GM18499 (cell line): ENCODE results near the gene HDGFL3.
"Not testable (repeated sequence)": the region's sequence is repeated elsewhere in the genome, so short reads cannot be mapped to it uniquely, and the experiment has no call there.

Experiments used
- ATAC-seq: cut with Tn5 transposase; IDR thresholded peaks from one replicate; pipeline ENCODE4 v1.9.1; 2021; ENCODE audit warnings: moderate number of reproducible peaks; ENCODE audit not compliant: insufficient read depth, unreplicated experiment

HDGFL3 gene

GRCh38 chr15:83198476-83198875, 9.1 kb downstream of the HDGFL3 start:
- no peak for ATAC-seq

- no peak for ATAC-seq
Observed at GRCh38 chr15:83194528-83194927, 13.1 kb downstream of the HDGFL3 start.

- no peak for ATAC-seq
Observed at GRCh38 chr15:83193721-83194120, 13.9 kb downstream of the HDGFL3 start.

- ATAC-seq, result no peak
Observed at GRCh38 chr15:83192742-83193141, 14.9 kb downstream of the HDGFL3 start.

GRCh38 chr15:83190450-83190849, 17.2 kb downstream of the HDGFL3 start:
- no peak for ATAC-seq

GRCh38 chr15:83185561-83185960, 22.1 kb downstream of the HDGFL3 start:
- no peak for ATAC-seq

GRCh38 chr15:83178869-83179325, 28.7 kb downstream of the HDGFL3 start:
- ATAC-seq, result no peak

- no peak for ATAC-seq
Observed at GRCh38 chr15:83178390-83178789, 29.2 kb downstream of the HDGFL3 start.

- ATAC-seq, result no peak
Observed at GRCh38 chr15:83174891-83175290, 32.7 kb downstream of the HDGFL3 start.

- no peak for ATAC-seq
Observed at GRCh38 chr15:83170474-83171165, 37.0 kb downstream of the HDGFL3 start.

GRCh38 chr15:83169576-83169975, 38.0 kb downstream of the HDGFL3 start:
- ATAC-seq, result not testable (repeated sequence)

- no peak for ATAC-seq
Observed at GRCh38 chr15:83166830-83167229, 40.8 kb downstream of the HDGFL3 start.

GRCh38 chr15:83166218-83166617, 41.4 kb downstream of the HDGFL3 start:
- no peak for ATAC-seq

GRCh38 chr15:83164771-83165404, 42.7 kb downstream of the HDGFL3 start:
- ATAC-seq, result no peak

GRCh38 chr15:83164111-83164770, 43.4 kb downstream of the HDGFL3 start:
- ATAC-seq, result no peak

- no peak for ATAC-seq
Observed at GRCh38 chr15:83163032-83163431, 44.6 kb downstream of the HDGFL3 start.

GRCh38 chr15:83160741-83161140, 46.9 kb downstream of the HDGFL3 start:
- ATAC-seq, result no peak

GRCh38 chr15:83158393-83158792, 49.2 kb downstream of the HDGFL3 start:
- no peak for ATAC-seq

- ATAC-seq, result no peak
Observed at GRCh38 chr15:83155942-83156341, 51.7 kb downstream of the HDGFL3 start.

- ATAC-seq, result no peak
Observed at GRCh38 chr15:83153288-83153687, 54.3 kb downstream of the HDGFL3 start.

- no peak for ATAC-seq
Observed at GRCh38 chr15:83144771-83145170, 62.9 kb downstream of the HDGFL3 start.
